Astrocyte (in vitro differentiated cells and primary cell): ENCODE results near the gene PDE3A. TPM values are rescaled to one million over a fixed set of nuclear protein-coding genes. Genes with fewer than 3 reads are reported as not detected.

Source experiments
- DNase-seq: peaks from one replicate; pipeline ENCODE4 v3.0.0-alpha.2; 2010; ENCODE audit warnings: low read depth
- FAIRE-seq: peaks from 2 replicates; lab custom pipeline; 2011; peaks lifted over from hg19 to GRCh38; lab: Jason Lieb, UNC
- H2AFZ ChIP-seq: 2 replicates; pipeline ENCODE4 v1.6.0; 2012; ENCODE audit warnings: low read depth, low read length, inconsistent platforms
- H3K27ac ChIP-seq: 2 replicates; pipeline ENCODE4 v1.5.1; 2011; ENCODE audit warnings: low read depth, low read length, inconsistent platforms
- H3K27me3 ChIP-seq: 2 replicates; pipeline ENCODE4 v1.6.0; 2011; ENCODE audit warnings: low read length, inconsistent platforms; ENCODE audit not compliant: insufficient read depth
- H3K36me3 ChIP-seq: 2 replicates; pipeline ENCODE4 v1.5.1; 2011; ENCODE audit warnings: low read length, inconsistent platforms; ENCODE audit not compliant: insufficient read depth
- H3K4me1 ChIP-seq: 2 replicates; pipeline ENCODE4 v1.5.1; 2011; ENCODE audit warnings: low read length, inconsistent platforms; ENCODE audit not compliant: insufficient read depth
- H3K4me2 ChIP-seq: 2 replicates; pipeline ENCODE4 v1.6.0; 2012; ENCODE audit warnings: low read length, inconsistent platforms
- H3K4me3 ChIP-seq: 2 replicates; pipeline ENCODE4 v1.5.1; 2011; ENCODE audit warnings: low read depth, mild to moderate bottlenecking, low read length, inconsistent platforms; ENCODE audit not compliant: insufficient read depth
- H3K79me2 ChIP-seq: 2 replicates; pipeline ENCODE4 v1.6.0; 2012; ENCODE audit warnings: mild to moderate bottlenecking, low read length, inconsistent platforms; ENCODE audit not compliant: insufficient read depth
- H3K9ac ChIP-seq: 2 replicates; pipeline ENCODE4 v1.6.0; 2012; ENCODE audit warnings: mild to moderate bottlenecking, low read length, inconsistent platforms
- H3K9me3 ChIP-seq: 2 replicates; pipeline ENCODE4 v1.5.1; 2012; ENCODE audit warnings: low read depth, mild to moderate bottlenecking, low read length, inconsistent platforms; ENCODE audit not compliant: insufficient read depth
- H4K20me1 ChIP-seq: 2 replicates; pipeline ENCODE4 v1.6.0; 2012; ENCODE audit warnings: low read length, inconsistent platforms; ENCODE audit not compliant: insufficient read depth
- H3K27ac Mint-ChIP-seq: one replicate; pipeline ENCODE4 v1.8.0; 2021; ENCODE audit warnings: mild to moderate bottlenecking, mixed read lengths; ENCODE audit not compliant: unreplicated experiment
- H3K27me3 Mint-ChIP-seq: one replicate; pipeline ENCODE4 v1.8.0; 2021; ENCODE audit warnings: low read depth, mixed read lengths; ENCODE audit not compliant: unreplicated experiment
- H3K36me3 Mint-ChIP-seq: one replicate; pipeline ENCODE4 v1.8.0; 2021; ENCODE audit warnings: low read depth, mixed read lengths; ENCODE audit not compliant: unreplicated experiment
- H3K4me1 Mint-ChIP-seq: one replicate; pipeline ENCODE4 v1.8.0; 2021; ENCODE audit warnings: low read depth, mixed read lengths; ENCODE audit not compliant: unreplicated experiment
- H3K4me3 Mint-ChIP-seq: one replicate; pipeline ENCODE4 v1.8.0; 2021; ENCODE audit warnings: mild to moderate bottlenecking, moderate library complexity, mixed read lengths; ENCODE audit not compliant: unreplicated experiment
- H3K9me3 Mint-ChIP-seq: one replicate; pipeline ENCODE4 v1.8.0; 2021; ENCODE audit warnings: mild to moderate bottlenecking, mixed read lengths; ENCODE audit not compliant: unreplicated experiment
- EZH2 ChIP-seq: IDR thresholded peaks from 2 replicates; pipeline ENCODE4 v1.6.1; 2012; ENCODE audit warnings: mild to moderate bottlenecking, low read length, inconsistent platforms; ENCODE audit not compliant: insufficient read depth
- total RNA-seq: library from RNA; stranded (reverse); gene quantifications from 2 replicates; pipeline ENCODE4 v1.2.1, GENCODE V29; 2021
- TF ChIP-seq, protein P1 (sequence below): IDR thresholded peaks from 2 replicates; pipeline ENCODE4 v1.5.1; 2011; ENCODE audit warnings: low read depth, mild to moderate bottlenecking, inconsistent platforms, low read length, moderate library complexity; ENCODE audit not compliant: insufficient read depth

Gene PDE3A
- total RNA-seq, 1 donor from 2014 or later: 1.7 TPM

GRCh38 chr12:20577054-20577453, 208.7 kb downstream of the PDE3A start:
- H3K9me3 ChIP-seq: no peaks in the 10 kb centered on the region
- no peak overlapping the region for H3K4me2 ChIP-seq
- FAIRE-seq (no peak), DNase-seq (no peak)
- H3K9me3 Mint-ChIP-seq: no peaks in the 10 kb centered on the region
- no peak overlapping the region for H2AFZ ChIP-seq
- no peak overlapping the region for H3K27ac ChIP-seq
- no peaks in the 10 kb centered on the region for H4K20me1 ChIP-seq
- H3K4me1 ChIP-seq: no peaks in the 10 kb centered on the region
- H3K4me3 ChIP-seq: no peak overlapping the region
- H3K27me3 Mint-ChIP-seq: no peaks in the 10 kb centered on the region
- no peak overlapping the region for H3K4me3 Mint-ChIP-seq
- H3K36me3 ChIP-seq: no peaks in the 10 kb centered on the region
- no peaks in the 10 kb centered on the region for H3K4me1 Mint-ChIP-seq
- H3K9ac ChIP-seq: no peak overlapping the region
- no peaks in the 10 kb centered on the region for H3K36me3 Mint-ChIP-seq
- no peaks in the 10 kb centered on the region for H3K27me3 ChIP-seq
- H3K27ac Mint-ChIP-seq: no peak overlapping the region
- no peaks in the 10 kb centered on the region for H3K79me2 ChIP-seq
- no peak for TF ChIP-seq EZH2
- TF ChIP-seq, protein P1, sequence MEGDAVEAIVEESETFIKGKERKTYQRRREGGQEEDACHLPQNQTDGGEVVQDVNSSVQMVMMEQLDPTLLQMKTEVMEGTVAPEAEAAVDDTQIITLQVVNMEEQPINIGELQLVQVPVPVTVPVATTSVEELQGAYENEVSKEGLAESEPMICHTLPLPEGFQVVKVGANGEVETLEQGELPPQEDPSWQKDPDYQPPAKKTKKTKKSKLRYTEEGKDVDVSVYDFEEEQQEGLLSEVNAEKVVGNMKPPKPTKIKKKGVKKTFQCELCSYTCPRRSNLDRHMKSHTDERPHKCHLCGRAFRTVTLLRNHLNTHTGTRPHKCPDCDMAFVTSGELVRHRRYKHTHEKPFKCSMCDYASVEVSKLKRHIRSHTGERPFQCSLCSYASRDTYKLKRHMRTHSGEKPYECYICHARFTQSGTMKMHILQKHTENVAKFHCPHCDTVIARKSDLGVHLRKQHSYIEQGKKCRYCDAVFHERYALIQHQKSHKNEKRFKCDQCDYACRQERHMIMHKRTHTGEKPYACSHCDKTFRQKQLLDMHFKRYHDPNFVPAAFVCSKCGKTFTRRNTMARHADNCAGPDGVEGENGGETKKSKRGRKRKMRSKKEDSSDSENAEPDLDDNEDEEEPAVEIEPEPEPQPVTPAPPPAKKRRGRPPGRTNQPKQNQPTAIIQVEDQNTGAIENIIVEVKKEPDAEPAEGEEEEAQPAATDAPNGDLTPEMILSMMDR: no peak

GRCh38 chr12:20578142-20578541, 209.8 kb downstream of the PDE3A start:
- no peaks in the 10 kb centered on the region for H3K36me3 Mint-ChIP-seq
- no peak overlapping the region for H3K27ac Mint-ChIP-seq
- H3K27ac ChIP-seq: no peak overlapping the region
- no peaks in the 10 kb centered on the region for H3K27me3 ChIP-seq
- H3K4me3 Mint-ChIP-seq: no peak overlapping the region
- H3K9ac ChIP-seq: no peak overlapping the region
- no peaks in the 10 kb centered on the region for H3K79me2 ChIP-seq
- H3K27me3 Mint-ChIP-seq: no peaks in the 10 kb centered on the region
- H3K4me1 ChIP-seq: no peaks in the 10 kb centered on the region
- FAIRE-seq (no peak), DNase-seq (no peak)
- TF ChIP-seq EZH2: no peak
- TF ChIP-seq, protein P1: no peak
- no peaks in the 10 kb centered on the region for H4K20me1 ChIP-seq
- H3K9me3 Mint-ChIP-seq: no peaks in the 10 kb centered on the region
- H3K36me3 ChIP-seq: no peaks in the 10 kb centered on the region
- no peak overlapping the region for H3K4me2 ChIP-seq
- H2AFZ ChIP-seq: no peak overlapping the region
- no peaks in the 10 kb centered on the region for H3K9me3 ChIP-seq
- no peaks in the 10 kb centered on the region for H3K4me1 Mint-ChIP-seq
- no peak overlapping the region for H3K4me3 ChIP-seq

- no peaks in the 10 kb centered on the region for H3K4me1 ChIP-seq
- H3K4me3 ChIP-seq: no peak overlapping the region
- no peaks in the 10 kb centered on the region for H3K9me3 ChIP-seq
- no peaks in the 10 kb centered on the region for H3K27me3 ChIP-seq
- FAIRE-seq (no peak), DNase-seq (no peak)
- H3K27me3 Mint-ChIP-seq: no peaks in the 10 kb centered on the region
- no peak overlapping the region for H3K4me3 Mint-ChIP-seq
- no peaks in the 10 kb centered on the region for H3K79me2 ChIP-seq
- H3K4me2 ChIP-seq: no peak overlapping the region
- no peak for TF ChIP-seq EZH2
- TF ChIP-seq, protein P1: no peak
- H3K9ac ChIP-seq: no peak overlapping the region
- H3K4me1 Mint-ChIP-seq: no peaks in the 10 kb centered on the region
- H3K27ac Mint-ChIP-seq: no peak overlapping the region
- no peaks in the 10 kb centered on the region for H3K36me3 Mint-ChIP-seq
- no peaks in the 10 kb centered on the region for H4K20me1 ChIP-seq
- no peak overlapping the region for H3K27ac ChIP-seq
- H3K36me3 ChIP-seq: no peaks in the 10 kb centered on the region
- H3K9me3 Mint-ChIP-seq: no peaks in the 10 kb centered on the region
- H2AFZ ChIP-seq: no peak overlapping the region
These were observed 216.8 kb downstream of the PDE3A start for GRCh38 chr12:20585055-20585625.
